Liver (tissue), 3 donors: Measurements from ENCODE around the gene NDUFS5.

ENCODE experiments used
- ATF3 ChIP-seq: IDR thresholded peaks from 2 replicates; pipeline ENCODE4 v1.6.1; 2016; ENCODE audit warnings: antibody characterized with exemption
- JUND ChIP-seq, 2 donors: IDR thresholded peaks; 2 replicates each; pipeline ENCODE4 v1.6.1; 2016; ENCODE audit warnings: antibody characterized with exemption in 2 of 2
- SP1 ChIP-seq: IDR thresholded peaks from 2 replicates; pipeline ENCODE4 v1.6.1; 2018; ENCODE audit warnings: antibody characterized with exemption, mild to moderate bottlenecking
- TAF1 ChIP-seq: conservative IDR thresholded peaks from 2 replicates; pipeline ENCODE4 v1.6.1; 2016; ENCODE audit warnings: antibody characterized with exemption, mild to moderate bottlenecking
- TF ChIP-seq, protein P1 (sequence below): fragments of 150-350 bp; IDR thresholded peaks from 2 replicates; pipeline ENCODE4 v1.5.1; 2017; ENCODE audit warnings: improper control_type of control experiment, low read depth, low read length; ENCODE audit not compliant: missing input control
- TF ChIP-seq, protein P2 (sequence below): IDR thresholded peaks from 2 replicates; pipeline ENCODE4 v1.6.1; 2016; ENCODE audit warnings: antibody characterized with exemption
- TF ChIP-seq, protein P3 (sequence below): IDR thresholded peaks from 2 replicates; pipeline ENCODE4 v1.6.1; 2016; ENCODE audit warnings: antibody characterized with exemption
- donor health status: healthy.
- donor health status: healthy.

GRCh38 chr1:38992412-38993111 is 33.6 kb upstream of the NDUFS5 start:
- TF ChIP-seq, protein P1, sequence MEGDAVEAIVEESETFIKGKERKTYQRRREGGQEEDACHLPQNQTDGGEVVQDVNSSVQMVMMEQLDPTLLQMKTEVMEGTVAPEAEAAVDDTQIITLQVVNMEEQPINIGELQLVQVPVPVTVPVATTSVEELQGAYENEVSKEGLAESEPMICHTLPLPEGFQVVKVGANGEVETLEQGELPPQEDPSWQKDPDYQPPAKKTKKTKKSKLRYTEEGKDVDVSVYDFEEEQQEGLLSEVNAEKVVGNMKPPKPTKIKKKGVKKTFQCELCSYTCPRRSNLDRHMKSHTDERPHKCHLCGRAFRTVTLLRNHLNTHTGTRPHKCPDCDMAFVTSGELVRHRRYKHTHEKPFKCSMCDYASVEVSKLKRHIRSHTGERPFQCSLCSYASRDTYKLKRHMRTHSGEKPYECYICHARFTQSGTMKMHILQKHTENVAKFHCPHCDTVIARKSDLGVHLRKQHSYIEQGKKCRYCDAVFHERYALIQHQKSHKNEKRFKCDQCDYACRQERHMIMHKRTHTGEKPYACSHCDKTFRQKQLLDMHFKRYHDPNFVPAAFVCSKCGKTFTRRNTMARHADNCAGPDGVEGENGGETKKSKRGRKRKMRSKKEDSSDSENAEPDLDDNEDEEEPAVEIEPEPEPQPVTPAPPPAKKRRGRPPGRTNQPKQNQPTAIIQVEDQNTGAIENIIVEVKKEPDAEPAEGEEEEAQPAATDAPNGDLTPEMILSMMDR, result no peak
- no peak for TF ChIP-seq SP1
- TF ChIP-seq ATF3, result no peak
- TF ChIP-seq, protein P2, sequence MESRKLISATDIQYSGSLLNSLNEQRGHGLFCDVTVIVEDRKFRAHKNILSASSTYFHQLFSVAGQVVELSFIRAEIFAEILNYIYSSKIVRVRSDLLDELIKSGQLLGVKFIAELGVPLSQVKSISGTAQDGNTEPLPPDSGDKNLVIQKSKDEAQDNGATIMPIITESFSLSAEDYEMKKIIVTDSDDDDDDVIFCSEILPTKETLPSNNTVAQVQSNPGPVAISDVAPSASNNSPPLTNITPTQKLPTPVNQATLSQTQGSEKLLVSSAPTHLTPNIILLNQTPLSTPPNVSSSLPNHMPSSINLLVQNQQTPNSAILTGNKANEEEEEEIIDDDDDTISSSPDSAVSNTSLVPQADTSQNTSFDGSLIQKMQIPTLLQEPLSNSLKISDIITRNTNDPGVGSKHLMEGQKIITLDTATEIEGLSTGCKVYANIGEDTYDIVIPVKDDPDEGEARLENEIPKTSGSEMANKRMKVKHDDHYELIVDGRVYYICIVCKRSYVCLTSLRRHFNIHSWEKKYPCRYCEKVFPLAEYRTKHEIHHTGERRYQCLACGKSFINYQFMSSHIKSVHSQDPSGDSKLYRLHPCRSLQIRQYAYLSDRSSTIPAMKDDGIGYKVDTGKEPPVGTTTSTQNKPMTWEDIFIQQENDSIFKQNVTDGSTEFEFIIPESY, result no peak
- TF ChIP-seq TAF1, result no peak
- TF ChIP-seq JUND (IDR thresholded peaks at IDR 0.05), result no peak
- TF ChIP-seq, protein P3, sequence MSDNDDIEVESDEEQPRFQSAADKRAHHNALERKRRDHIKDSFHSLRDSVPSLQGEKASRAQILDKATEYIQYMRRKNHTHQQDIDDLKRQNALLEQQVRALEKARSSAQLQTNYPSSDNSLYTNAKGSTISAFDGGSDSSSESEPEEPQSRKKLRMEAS, result no peak
